Calu3 (cell line): ENCODE results near the gene HLA-E. TPM values are rescaled to one million over a fixed set of nuclear protein-coding genes. Genes with fewer than 3 reads are reported as not detected.

Experiments used
- BruUV-seq: library from RNA; stranded (reverse); fragments of 400-500 nt; replicated peaks from 2 replicates; lab custom pipeline; 2021; lab: Mats Ljungman, UMichigan
- CTCF ChIA-PET: fragments of 300-600 bp; sonication (Branson Sonifier 250); formaldehyde crosslinking; loops from one replicate; lab custom pipeline; 2022; ENCODE audit warnings: antibody characterized with exemption; lab: Charles Lee
- DNase-seq: peaks from one replicate; pipeline ENCODE4 v3.0.0; 2022
- H3K27ac Mint-ChIP-seq: one replicate; pipeline ENCODE4 v1.8.0; 2022; ENCODE audit warnings: mixed read lengths; ENCODE audit not compliant: unreplicated experiment
- H3K27me3 Mint-ChIP-seq: one replicate; pipeline ENCODE4 v1.8.0; 2022; ENCODE audit warnings: mixed read lengths; ENCODE audit not compliant: unreplicated experiment
- H3K36me3 Mint-ChIP-seq: one replicate; pipeline ENCODE4 v1.8.0; 2022; ENCODE audit warnings: mild to moderate bottlenecking, moderate library complexity, mixed read lengths; ENCODE audit not compliant: insufficient read depth, unreplicated experiment
- H3K4me1 Mint-ChIP-seq: one replicate; pipeline ENCODE4 v1.8.0; 2022; ENCODE audit warnings: mild to moderate bottlenecking, low read depth, mixed read lengths; ENCODE audit not compliant: unreplicated experiment
- H3K4me3 Mint-ChIP-seq: one replicate; pipeline ENCODE4 v1.8.0; 2022; ENCODE audit warnings: mild to moderate bottlenecking, low read depth, moderate library complexity, mixed read lengths; ENCODE audit not compliant: unreplicated experiment
- H3K9me3 Mint-ChIP-seq: one replicate; pipeline ENCODE4 v1.8.0; 2022; ENCODE audit warnings: low read depth, mixed read lengths; ENCODE audit not compliant: unreplicated experiment
- intact Hi-C: fragments of 100-400 bp; cut with micrococcal nuclease; formaldehyde crosslinking; loops from one replicate; pipeline ENCODE4 v1.10.0; 2022; ENCODE audit not compliant: unreplicated experiment
- total RNA-seq: library from RNA; stranded (reverse); gene quantifications from 2 replicates; pipeline ENCODE4 v1.2.3, GENCODE V29; 2022
- TF ChIP-seq, protein P1 (sequence below): fragments of 200-600 bp; IDR thresholded peaks from one replicate; pipeline ENCODE4 v1.8.0; 2022; ENCODE audit warnings: antibody characterized with exemption; ENCODE audit not compliant: unreplicated experiment

HLA-E gene
- total RNA-seq, 1 experiment from 2014 or later, result 161 TPM

GRCh38 chr6:30452736-30453507 lies 36.4 kb upstream of the HLA-E start:
- no peaks in the 10 kb centered on the region for H3K9me3 Mint-ChIP-seq
- no peaks in the 10 kb centered on the region for H3K36me3 Mint-ChIP-seq
- no TSS peak for BruUV-seq
- no peaks in the 10 kb centered on the region for H3K4me1 Mint-ChIP-seq
- H3K27me3 Mint-ChIP-seq, result peaks cover 89% of the 10 kb centered on the region
- H3K4me3 Mint-ChIP-seq, result no peak overlapping the region
- CTCF ChIA-PET, result interaction anchor here (0.6 to 1.3 kb wide), 12 partner anchors 11 to 1802 kb away, joined by 3 to 7 read pairs (median 4); no protein-coding TSS in a partner anchor
- TF ChIP-seq, protein P1, sequence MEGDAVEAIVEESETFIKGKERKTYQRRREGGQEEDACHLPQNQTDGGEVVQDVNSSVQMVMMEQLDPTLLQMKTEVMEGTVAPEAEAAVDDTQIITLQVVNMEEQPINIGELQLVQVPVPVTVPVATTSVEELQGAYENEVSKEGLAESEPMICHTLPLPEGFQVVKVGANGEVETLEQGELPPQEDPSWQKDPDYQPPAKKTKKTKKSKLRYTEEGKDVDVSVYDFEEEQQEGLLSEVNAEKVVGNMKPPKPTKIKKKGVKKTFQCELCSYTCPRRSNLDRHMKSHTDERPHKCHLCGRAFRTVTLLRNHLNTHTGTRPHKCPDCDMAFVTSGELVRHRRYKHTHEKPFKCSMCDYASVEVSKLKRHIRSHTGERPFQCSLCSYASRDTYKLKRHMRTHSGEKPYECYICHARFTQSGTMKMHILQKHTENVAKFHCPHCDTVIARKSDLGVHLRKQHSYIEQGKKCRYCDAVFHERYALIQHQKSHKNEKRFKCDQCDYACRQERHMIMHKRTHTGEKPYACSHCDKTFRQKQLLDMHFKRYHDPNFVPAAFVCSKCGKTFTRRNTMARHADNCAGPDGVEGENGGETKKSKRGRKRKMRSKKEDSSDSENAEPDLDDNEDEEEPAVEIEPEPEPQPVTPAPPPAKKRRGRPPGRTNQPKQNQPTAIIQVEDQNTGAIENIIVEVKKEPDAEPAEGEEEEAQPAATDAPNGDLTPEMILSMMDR, result no peak
- DNase-seq, result no peak
- no peak overlapping the region for H3K27ac Mint-ChIP-seq
- intact Hi-C loops, result no loop called here

GRCh38 chr6:30453508-30454116 lies 35.7 kb upstream of the HLA-E start:
- TF ChIP-seq, protein P1, result peak; percentile 40
- Mint-ChIP-seq H3K27me3 (peaks cover 89% of the 10 kb centered on the region), H3K4me3 (no peak overlapping the region), H3K36me3 (no peaks in the 10 kb centered on the region), H3K4me1 (no peaks in the 10 kb centered on the region), H3K27ac (no peak overlapping the region), H3K9me3 (no peaks in the 10 kb centered on the region)
- DNase-seq, result peak; percentile 86
- CTCF ChIA-PET, result interaction anchor here (0.9 to 1.3 kb wide), 10 partner anchors 10 to 143 kb away, joined by 3 to 7 read pairs (median 4); no protein-coding TSS in a partner anchor
- intact Hi-C loops, result no loop called here
- no TSS peak for BruUV-seq

- CTCF ChIA-PET, result no interaction called here
- Mint-ChIP-seq H3K36me3 (no peaks in the 10 kb centered on the region), H3K27ac (no peak overlapping the region), H3K4me3 (no peak overlapping the region), H3K4me1 (no peaks in the 10 kb centered on the region), H3K9me3 (no peaks in the 10 kb centered on the region), H3K27me3 (peaks cover 91% of the 10 kb centered on the region)
- BruUV-seq, result no TSS peak
- TF ChIP-seq, protein P1, result no peak
- DNase-seq, result no peak
- intact Hi-C loops, result no loop called here
These were observed 30.2 kb upstream of the HLA-E start for GRCh38 chr6:30459145-30459544.

DNA sequence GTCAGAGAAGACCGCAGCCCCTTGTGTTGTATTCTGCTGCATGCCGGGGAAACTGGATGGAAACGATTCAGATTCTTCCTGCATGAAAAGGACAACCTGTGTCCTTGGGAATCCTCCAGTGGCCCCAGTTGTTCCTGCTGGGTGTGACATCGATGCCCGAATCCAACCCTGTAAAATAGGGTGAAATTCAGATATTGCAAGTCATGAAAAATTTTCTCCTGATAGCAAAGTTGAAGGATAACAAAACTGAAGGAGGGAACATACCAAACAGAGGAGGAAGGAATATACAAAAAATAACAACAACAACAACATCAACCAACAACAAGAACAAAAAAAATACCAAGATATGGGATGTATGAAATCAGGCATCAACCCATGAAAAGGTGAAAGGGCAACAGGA lies 28.3 kb upstream of the HLA-E start:
- DNase-seq, result no peak
- H3K27ac Mint-ChIP-seq, result no peak overlapping the region
- H3K4me1 Mint-ChIP-seq, result no peaks in the 10 kb centered on the region
- TF ChIP-seq, protein P1, result no peak
- H3K27me3 Mint-ChIP-seq, result peaks cover 95% of the 10 kb centered on the region
- BruUV-seq, result no TSS peak
- no peaks in the 10 kb centered on the region for H3K36me3 Mint-ChIP-seq
- intact Hi-C loops, result no loop called here
- CTCF ChIA-PET, result no interaction called here
- no peak overlapping the region for H3K4me3 Mint-ChIP-seq
- no peaks in the 10 kb centered on the region for H3K9me3 Mint-ChIP-seq
